GM18498 (cell line): Measurements from ENCODE around the gene ZNF280C.
A peak's percentile ranks its signal among the peaks of the same experiment; 100 is the strongest.
"Not testable (repeated sequence)": the region's sequence is repeated elsewhere in the genome, so short reads cannot be mapped to it uniquely, and the experiment has no call there.

Experiments used
- ATAC-seq: cut with Tn5 transposase; IDR thresholded peaks from one replicate; pipeline ENCODE4 v1.9.1; 2021; ENCODE audit warnings: mild to moderate bottlenecking, moderate library complexity; ENCODE audit not compliant: unreplicated experiment

ZNF280C gene, protein sequence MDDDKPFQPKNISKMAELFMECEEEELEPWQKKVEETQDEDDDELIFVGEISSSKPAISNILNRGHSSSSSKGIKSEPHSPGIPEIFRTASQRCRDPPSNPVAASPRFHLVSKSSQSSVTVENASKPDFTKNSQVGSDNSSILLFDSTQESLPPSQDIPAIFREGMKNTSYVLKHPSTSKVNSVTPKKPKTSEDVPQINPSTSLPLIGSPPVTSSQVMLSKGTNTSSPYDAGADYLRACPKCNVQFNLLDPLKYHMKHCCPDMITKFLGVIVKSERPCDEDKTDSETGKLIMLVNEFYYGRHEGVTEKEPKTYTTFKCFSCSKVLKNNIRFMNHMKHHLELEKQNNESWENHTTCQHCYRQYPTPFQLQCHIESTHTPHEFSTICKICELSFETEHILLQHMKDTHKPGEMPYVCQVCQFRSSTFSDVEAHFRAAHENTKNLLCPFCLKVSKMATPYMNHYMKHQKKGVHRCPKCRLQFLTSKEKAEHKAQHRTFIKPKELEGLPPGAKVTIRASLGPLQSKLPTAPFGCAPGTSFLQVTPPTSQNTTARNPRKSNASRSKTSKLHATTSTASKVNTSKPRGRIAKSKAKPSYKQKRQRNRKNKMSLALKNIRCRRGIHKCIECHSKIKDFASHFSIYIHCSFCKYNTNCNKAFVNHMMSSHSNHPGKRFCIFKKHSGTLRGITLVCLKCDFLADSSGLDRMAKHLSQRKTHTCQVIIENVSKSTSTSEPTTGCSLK

DNA sequence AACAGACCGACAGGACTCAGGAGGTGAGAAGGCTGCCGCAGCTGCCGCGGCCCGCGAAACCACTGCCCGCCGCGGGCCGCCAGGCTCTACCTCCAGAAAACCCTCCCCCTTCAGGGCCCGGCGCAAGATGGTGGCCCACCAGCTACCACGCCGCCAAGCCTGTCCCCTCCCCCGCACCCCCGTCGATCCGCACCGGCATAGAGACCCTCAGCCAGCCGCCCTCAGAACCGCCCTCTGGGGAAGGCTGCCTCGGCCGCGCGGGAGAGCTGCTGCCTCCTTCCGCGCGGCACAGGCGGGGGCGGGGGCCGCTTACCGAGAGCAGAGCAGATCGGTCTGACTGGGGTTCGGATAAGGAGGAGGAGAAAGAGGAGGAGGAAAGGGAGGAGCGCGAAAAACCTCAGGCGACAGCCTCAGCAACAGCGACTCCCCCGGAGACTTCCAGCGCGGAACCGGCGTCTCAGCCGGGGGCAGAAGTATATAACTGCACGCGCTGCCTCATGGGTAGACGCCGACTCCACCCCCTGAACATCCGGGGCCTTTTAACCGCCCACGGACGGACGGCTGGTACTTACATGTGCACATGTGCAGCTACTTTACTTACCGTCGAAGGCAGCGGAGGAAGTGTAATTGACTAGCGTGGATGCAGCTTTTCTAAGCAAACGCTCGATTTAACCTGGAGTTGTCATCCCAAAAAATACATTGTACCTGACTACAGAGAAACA is at the start of gene ZNF280C:
Gene ZNF280C (minus strand): TSS at position 451 of the 722 bp plus-strand sequence. CDS start 8,450 bp downstream, outside the sequence.
- ATAC-seq, result peak; percentile 94

DNA sequence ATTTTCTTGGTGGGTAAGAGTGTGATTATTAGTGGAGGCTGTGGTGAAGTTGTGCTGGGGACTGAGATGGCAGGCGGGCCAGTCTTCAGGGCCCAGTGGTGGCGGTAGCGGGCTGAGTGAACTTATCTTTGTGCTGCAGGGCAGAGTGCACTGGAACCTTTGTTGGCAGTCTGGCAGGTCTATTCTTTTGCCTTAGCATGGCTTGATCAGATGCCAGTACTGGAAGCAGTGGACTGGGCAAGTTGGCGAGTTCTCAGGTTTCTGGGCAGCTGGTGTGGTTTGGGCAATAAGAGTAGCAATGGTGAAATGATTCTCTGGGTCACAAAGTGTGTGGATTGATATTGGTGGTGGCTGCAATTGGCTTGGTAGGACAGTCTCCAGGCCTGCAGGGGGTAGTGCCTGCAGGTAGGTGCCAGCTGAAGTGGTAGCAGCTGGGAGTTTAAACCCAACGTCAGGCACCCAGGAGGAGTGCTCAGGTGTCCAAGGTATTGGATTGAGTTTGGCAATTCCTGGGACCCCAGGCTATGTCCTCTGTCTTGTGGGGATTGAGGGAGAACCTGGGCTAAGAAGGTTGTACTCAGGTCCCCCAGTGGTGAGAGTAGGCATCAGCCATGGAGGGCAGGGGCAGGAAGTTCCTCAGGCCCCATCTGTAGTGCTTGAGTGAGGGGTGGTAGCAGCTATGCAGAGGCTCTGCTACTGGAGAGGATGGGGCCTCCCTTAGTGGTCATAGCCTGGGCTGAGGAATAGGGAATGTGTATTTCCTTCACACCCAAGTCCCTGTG is 36.1 kb upstream of the ZNF280C start:
- no peak for ATAC-seq

DNA sequence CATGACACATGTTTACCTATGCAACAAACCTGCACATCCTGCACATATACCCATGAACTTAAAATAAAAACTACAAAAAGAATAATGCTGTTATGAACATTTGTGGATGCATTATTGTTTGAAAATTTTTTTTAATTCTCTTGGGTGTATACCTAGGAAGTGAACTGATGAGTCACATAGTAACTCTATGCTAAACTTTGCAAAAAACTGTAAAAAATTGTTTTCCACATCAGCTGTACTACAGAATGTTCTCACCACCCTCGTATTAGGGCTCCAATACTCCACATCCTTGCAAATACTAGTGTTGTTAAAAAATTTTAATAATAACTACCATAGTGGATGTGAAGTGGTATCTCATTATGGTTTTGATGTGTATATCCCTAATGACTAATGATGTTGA is 33.3 kb upstream of the ZNF280C start:
- ATAC-seq, result no peak

DNA sequence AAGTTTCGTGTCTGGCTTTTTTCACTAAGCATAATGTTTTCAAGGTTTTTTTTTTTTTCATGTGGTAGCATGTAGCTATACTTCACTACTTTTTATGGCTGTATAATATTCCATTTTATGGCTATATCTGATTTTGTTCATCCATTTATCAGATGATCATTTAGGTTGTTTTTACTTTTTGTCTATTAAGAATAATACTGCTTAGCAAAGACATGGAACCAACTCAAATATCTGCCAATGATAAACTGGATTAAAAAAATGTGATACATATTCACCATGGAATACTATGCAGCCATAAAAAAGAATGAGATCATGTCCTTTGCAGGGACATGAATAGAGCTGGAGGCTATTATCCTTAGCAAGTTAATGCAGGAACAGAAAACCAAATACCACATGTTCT is 32.7 kb upstream of the ZNF280C start:
- no peak for ATAC-seq

DNA sequence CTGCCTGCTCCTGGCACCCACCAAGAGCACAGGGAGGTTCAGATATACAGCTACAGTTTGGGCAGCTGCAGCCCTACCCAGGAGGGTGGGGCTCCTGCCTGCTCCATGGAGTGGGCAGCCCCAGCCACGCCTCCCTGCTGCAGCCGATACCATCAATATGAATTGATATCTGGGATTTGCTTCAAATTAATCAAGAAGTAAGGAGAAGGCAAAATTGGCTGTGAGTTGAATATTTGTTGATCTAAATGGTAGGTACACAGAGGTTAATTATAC is 31.2 kb upstream of the ZNF280C start:
- no peak for ATAC-seq

DNA sequence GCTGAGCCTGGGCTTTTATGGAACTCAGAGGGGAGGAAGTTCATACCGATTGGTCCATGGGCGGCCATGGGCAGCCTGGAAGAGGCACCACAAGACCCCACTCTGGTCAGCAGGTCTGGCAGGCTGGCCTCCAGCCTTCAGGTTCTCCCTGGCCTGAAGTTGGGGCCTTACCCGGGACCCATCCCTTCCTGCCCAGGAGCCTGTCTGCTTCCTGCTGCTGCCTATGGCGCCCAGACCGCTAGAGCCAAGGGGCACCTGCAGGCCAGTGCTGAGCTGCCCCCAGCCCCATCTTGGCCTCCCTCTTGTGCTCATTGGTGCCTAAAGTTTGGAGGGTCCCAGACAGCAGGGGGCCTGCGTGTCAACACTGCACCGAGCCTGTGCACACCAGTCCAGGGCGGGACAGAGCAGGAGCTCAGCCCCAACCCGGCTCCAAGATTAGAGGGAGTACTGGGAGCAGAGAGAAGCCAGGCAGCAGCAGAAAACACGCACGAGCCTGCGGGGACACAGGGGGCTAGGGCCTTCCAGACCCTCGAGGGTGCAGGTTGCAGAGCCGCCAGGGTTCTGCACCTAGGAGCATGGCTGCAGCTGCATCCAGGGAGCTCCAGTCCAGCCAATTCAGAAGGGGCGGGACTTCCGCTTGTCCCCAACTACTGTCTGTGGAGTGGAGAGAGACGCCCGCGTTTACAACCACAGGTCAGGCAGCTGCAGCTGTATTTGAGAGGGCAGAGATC is 30.7 kb upstream of the ZNF280C start:
- ATAC-seq, result no peak

DNA sequence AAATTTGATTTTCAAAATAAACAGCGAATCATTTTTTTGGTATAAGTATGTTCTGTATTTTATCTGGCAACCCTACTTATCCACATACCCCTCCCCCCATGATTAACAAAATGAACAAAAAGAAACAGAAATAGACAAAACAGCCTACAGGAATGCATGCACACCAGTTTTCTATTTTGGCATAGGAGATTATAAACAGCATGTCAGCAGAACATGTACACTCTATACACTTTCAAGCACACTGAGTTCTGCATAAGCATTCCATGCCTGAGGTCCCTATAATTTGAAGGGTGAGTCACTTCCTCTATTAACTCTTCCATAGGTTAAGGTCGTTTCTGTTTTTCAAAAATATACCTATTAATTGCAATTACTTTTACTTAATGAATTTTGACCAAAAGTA is 28.0 kb upstream of the ZNF280C start:
- no peak for ATAC-seq

DNA sequence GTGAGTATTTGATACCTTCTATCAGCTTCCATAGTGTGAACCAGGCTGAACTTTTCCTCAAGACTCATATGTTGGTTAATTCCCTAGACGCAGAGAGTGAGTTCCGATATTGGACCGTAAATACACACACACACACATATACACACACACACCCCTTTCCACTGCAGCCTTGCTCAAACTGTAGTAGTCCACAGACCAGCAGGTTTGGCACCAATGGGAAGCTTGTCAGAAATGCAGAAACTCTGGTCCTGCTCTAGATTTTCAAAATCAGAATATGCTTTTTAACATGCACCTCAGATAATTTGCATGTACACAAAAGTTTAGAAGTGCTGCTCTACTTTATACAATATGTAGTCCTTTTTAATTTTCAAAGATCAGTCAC is 27.6 kb upstream of the ZNF280C start:
- no peak for ATAC-seq

DNA sequence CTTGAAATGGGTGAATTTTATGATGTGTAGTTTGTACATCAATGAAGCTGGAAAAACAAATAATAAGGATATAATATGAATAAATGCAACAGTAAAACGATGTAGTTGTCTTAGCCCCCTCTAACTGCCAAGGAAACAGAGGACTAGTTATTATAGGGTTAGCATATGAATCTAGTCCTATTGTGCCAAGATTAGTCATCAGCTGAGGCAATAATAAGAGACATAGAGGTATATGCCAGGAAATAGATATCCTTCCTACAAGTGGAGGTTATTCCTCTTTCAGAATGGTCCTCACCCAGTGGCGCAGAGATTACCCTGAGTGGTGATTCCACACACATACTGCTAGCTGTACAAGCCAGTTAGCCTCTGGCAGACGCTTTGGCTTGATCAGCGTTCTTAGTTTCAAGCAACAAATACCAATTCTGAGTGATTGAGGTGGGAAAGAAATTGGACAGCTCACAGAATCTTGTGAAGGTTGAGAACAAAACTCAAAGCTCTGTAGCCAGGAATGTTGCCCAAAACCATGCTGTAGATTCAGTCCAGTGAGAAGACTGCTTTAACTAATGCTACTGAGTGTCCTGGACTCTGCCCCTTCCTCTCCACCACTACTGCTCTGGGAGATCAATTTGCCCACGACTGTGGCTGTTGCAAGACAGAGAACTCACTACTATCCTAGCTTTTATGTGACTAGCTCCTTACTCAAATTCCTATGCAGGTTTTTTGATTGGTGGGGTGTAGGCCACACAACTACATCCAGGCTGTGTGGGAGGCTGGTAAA is 27.0 kb upstream of the ZNF280C start:
- ATAC-seq, result no peak

DNA sequence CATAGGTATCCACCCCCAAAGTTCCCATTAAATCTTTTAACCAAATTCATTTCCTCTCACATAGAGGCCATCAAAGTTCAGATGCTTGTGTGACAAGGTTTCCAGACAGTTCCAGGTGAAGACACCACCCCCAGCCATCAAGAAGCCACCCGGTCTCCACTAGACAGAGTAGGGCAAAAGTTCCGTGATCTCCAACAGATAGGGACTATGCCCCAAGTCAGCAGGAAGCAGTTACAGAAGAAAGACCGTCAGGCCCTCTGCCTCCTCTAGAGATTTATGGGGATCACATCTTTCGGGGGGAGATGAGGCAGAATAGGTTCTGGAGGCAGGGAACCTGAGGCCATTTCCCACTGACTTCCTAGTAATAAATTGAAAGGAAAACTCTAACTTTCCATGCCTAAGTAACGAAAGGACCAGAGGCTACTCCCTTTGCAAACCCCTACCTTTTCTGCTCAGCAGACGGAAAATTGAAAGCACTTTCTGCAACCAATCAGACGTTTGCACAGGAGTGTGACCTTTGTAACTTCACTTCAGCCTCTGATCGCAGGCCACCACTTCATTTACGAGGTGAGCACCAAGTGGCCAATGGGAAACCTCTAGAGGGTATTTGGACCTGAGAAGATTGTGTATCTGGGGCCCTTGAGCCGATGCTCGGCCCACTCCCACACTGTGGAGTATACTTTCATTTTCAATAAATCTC is 18.5 kb upstream of the ZNF280C start:
- no peak for ATAC-seq

DNA sequence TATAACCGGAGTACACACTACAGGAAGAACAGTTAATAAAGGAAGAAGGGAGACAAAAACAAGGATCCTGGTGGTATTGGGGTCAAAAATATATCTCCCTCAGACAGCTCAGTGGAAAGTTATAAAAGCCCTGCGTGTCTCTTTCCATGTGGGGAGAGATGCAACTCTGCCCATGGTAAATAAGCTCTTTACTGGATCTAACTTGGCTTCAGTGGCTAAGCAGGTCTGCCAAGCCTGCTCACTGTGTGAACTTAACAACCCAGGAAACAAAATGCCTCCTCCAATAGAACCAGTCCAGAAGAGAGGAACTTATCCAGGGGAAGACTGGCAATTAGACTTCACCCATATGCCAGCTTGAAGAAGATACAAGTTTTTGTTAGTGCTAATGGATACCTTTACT is 17.0 kb upstream of the ZNF280C start:
- ATAC-seq, result no peak

DNA sequence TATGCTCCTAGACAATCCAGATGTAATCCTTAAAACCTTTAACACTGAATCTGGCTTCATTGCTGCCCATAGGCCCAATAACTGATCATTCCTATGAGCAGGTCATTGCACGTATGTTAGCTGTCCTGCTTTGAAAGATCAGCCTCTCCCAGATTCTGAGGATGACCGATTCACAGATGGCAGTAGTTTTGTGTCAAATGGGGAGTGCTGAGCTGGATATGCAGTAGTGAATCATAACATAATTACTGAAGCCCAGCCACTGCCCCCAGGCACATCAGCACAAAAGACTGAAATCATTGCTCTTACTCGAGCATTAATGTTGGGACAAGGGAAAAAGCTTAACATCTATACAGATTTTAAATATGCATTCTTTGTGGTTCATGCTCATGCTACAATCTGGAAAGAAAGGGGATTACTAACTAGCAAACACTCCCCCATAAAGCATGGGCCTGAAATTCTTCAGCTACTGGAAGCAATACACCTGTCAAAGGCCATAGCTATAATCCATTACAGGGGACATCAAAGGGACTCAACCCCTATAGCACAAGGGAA is 16.4 kb upstream of the ZNF280C start:
- no peak for ATAC-seq

DNA sequence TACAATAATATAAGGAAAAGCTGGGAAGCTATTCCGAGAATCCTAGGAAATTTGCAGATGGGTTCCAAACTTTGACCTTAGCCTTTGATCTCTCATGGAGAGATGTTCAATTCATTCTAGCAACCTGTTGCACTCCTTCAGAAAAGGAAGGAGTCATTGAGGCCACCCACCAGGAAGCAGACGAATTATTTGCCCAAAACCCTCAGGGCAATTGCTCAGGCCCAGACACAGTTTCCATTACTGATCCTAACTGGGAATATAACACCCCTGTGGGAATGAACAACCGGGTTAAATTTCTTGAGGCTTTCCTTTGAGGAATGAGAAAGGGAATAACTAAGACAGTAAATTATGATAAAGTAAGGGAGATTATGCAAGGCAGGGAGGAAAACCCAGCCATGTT is 13.5 kb upstream of the ZNF280C start:
- ATAC-seq, result no peak

DNA sequence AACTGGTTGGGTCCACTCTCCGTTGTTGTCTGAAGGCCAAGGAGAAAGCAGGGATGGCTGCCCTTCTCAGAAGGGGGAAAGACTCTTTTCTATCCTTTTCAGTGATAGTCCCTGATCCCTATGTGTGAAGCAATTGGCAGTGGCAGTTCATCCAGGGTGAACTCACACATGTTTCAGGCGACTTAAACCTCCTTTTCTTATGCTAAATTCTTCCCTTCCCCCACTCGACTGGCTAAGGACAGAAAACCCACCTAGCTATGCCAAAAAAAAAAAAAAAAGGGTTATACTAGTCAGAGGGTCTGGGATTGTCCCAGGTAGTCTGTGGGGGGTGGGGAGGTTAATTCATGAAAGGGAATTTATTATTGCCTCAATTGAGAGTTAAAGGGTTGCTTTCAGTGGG is 12.2 kb upstream of the ZNF280C start:
- ATAC-seq, result no peak

DNA sequence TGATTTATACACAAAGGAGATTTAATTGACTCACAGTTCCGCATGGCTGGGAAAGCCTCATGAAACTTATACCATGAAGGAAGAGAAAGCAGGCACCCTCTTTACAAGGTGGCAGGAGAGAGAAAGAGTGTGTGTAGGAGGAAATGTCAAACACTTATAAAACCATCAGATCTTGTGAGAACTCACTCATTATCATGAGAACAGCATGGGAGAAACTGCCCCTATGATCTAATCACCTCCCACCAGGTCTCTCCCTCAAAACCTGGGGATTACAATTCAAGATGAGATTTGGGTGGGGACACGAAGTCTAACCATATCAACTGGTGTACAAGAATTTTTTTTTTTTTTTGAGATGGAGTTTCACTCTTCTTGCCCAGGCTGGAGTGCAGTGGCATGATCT is 3.6 kb upstream of the ZNF280C start:
- not testable (repeated sequence) for ATAC-seq

DNA sequence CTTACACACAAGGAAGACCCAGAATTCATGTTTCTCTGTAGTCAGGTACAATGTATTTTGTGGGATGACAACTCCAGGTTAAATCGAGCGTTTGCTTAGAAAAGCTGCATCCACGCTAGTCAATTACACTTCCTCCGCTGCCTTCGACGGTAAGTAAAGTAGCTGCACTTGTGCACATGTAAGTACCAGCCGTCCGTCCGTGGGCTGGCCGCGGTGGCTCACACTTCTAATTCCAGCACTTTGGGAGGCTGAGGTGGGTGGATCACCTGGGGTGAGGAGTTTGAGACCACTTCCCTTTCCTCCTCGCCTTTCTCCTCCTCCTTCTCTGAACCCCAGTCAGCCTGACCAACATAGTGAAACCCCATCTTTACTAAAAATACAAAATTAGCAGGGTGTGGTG is 692 bp upstream of the ZNF280C start:
- ATAC-seq, result not testable (repeated sequence)

DNA sequence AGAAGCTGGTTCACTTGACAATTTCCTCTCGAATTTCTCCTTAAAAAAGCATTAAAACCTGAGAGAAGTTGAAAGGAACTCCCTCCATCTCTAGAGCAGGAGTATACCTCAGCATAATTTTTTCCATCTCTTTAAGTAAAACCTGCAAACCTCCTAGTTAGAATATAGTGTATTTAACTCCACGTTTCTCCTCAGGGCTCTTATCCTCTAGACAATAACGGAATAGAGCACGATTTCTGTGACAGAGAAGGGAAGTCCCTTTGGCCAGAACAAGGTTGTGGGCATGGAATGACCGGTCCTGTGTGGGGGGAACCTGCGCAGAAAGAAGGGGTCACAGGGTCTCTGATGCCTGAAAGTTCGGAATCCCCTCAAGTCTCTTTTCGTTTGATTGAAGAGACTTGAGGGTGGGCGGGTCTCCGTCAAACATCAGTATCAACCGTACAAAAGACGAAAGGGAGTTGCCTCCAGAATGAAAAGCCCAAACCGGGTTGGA is 697 bp downstream of the ZNF280C start:
- ATAC-seq, result peak; percentile 10

DNA sequence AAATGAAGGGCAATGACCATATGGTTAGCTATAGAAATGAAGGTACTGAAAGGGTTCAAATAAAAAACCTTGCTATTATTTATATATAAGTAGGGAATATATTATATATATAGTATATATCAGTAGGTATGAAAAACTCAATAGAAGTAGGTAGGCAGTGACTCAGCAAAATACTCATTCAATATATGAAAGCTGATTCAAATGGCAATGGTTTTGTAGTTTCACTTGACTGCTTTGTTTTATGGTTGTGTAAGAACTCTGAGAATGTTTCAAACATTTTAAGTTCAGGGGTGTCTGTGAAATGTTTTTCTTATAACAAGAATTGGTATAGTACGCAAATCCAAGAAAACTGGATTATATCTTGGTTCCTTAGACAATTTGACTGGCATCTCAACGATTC is 4.1 kb downstream of the ZNF280C start:
- ATAC-seq, result no peak

DNA sequence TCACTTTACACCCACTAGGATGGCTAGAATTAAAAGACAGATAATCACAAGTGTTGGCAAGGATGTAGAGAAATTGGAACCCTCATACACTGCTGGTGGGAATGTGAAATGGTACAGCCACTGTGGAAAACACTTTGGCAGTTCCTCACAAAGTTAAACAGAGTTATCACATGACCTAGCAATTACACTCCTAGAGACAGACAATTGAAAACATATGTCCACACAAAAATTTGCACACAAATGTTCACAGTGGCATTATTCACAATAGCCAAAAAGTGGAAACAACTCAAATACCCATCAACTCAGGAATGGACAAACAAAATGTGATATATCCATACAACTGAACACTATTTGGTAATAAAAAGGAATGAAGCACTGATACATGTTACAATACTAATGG is 5.7 kb downstream of the ZNF280C start:
- ATAC-seq, result no peak
